PC-9 (cell line): Measurements from ENCODE around the gene DUSP11. TPM values are rescaled to one million over a fixed set of nuclear protein-coding genes. Genes with fewer than 3 reads are reported as not detected.

Experiments
- BruUV-seq: library from RNA; stranded (reverse); fragments of 400-500 nt; replicated peaks from 2 replicates; lab custom pipeline; 2021; lab: Mats Ljungman, UMichigan
- CTCF ChIA-PET: fragments of 300-600 bp; sonication (Branson Sonifier 250); formaldehyde crosslinking; loops from one replicate; lab custom pipeline; 2022; ENCODE audit warnings: antibody characterized with exemption; lab: Charles Lee
- POLR2A ChIA-PET: fragments of 300-600 bp; sonication (Branson Sonifier 250); formaldehyde crosslinking; loops from one replicate; lab custom pipeline; 2022; ENCODE audit warnings: antibody characterized with exemption; ENCODE audit not compliant: unreplicated experiment; lab: Charles Lee
- DNase-seq, 2 experiments: peaks; one replicate each; pipeline versions ENCODE4 v3.0.0 to v3.0.0-alpha.2; 2015 to 2022; ENCODE audit warnings: mixed read lengths in 1 of 2
- H2AFZ ChIP-seq: fragments of 200-600 bp; sonication (generic); 2 replicates; pipeline ENCODE4 v1.8.1; 2017; ENCODE audit warnings: antibody characterized with exemption
- H3F3A ChIP-seq: fragments of 200-600 bp; sonication (generic); 2 replicates; pipeline ENCODE4 v1.8.1; 2017; ENCODE audit warnings: antibody characterized with exemption, mild to moderate bottlenecking, low read depth; ENCODE audit not compliant: insufficient read depth
- H3K27ac ChIP-seq: fragments of 200-600 bp; sonication (generic); 2 replicates; pipeline ENCODE4 v1.6.1; 2016; ENCODE audit warnings: mixed run types
- H3K27me3 ChIP-seq: fragments of 200-600 bp; sonication (generic); 2 replicates; pipeline ENCODE4 v1.6.1; 2016; ENCODE audit warnings: low read depth, mixed run types; ENCODE audit not compliant: insufficient read depth
- H3K36me3 ChIP-seq: fragments of 200-600 bp; sonication (generic); 2 replicates; pipeline ENCODE4 v1.6.1; 2016; ENCODE audit warnings: low read depth, mixed run types
- H3K4me1 ChIP-seq: fragments of 200-600 bp; sonication (generic); replicated peaks from 2 replicates; pipeline ENCODE4 v1.6.1; 2016; ENCODE audit warnings: mixed run types; ENCODE audit not compliant: insufficient read depth
- H3K4me2 ChIP-seq: fragments of 200-600 bp; sonication (generic); 2 replicates; pipeline ENCODE4 v1.6.1; 2017; ENCODE audit warnings: mixed run types
- H3K4me3 ChIP-seq: fragments of 200-600 bp; sonication (generic); 2 replicates; pipeline ENCODE4 v1.6.1; 2016; ENCODE audit warnings: mixed run types
- H3K79me2 ChIP-seq: fragments of 200-600 bp; sonication (generic); 2 replicates; pipeline ENCODE4 v1.6.1; 2017; ENCODE audit warnings: low read depth, mixed run types
- H3K9me2 ChIP-seq: fragments of 200-600 bp; sonication (generic); 2 replicates; pipeline ENCODE4 v1.8.1; 2017; ENCODE audit warnings: mild to moderate bottlenecking; ENCODE audit not compliant: insufficient read depth
- H3K9me3 ChIP-seq: fragments of 200-600 bp; sonication (generic); 2 replicates; pipeline ENCODE4 v1.8.1; 2016; ENCODE audit warnings: low read depth; ENCODE audit not compliant: insufficient read depth
- H4K20me1 ChIP-seq: fragments of 200-600 bp; sonication (generic); 2 replicates; pipeline ENCODE4 v1.8.1; 2017; ENCODE audit not compliant: insufficient read depth
- CTCF ChIP-seq: fragments of 200-600 bp; sonication (generic); conservative IDR thresholded peaks from 2 replicates; pipeline ENCODE4 v1.6.1; 2017; ENCODE audit warnings: mixed run types, antibody characterized with exemption, mild to moderate bottlenecking, moderate library complexity
- EZH2 ChIP-seq: fragments of 200-600 bp; sonication (generic); IDR thresholded peaks from 2 replicates; pipeline ENCODE4 v1.8.0; 2017; ENCODE audit warnings: antibody characterized with exemption, low read depth
- intact Hi-C: fragments of 100-400 bp; cut with micrococcal nuclease; formaldehyde crosslinking; loops from one replicate; pipeline ENCODE4 v1.10.0; 2022; ENCODE audit not compliant: unreplicated experiment
- total RNA-seq: library from RNA; stranded (reverse); gene quantifications from 2 replicates; pipeline ENCODE4 v1.2.3, GENCODE V29; 2021

DUSP11 gene
- total RNA-seq, 1 experiment from 2014 or later: 24.1 TPM

- no TSS peak for BruUV-seq
- intact Hi-C loops: no loop called here
- TF ChIP-seq EZH2: no peak
- no peak for TF ChIP-seq CTCF
- Histone ChIP-seq H3K79me2 (no peaks in the 10 kb centered on the region), H3F3A (no peaks in the 10 kb centered on the region), H3K27me3 (no peaks in the 10 kb centered on the region), H3K9me2 (no peaks in the 10 kb centered on the region; the same call in 1 of the 2 replicates), H3K4me1 (peaks cover 5% of the 10 kb centered on the region; the same call in 1 of the 2 replicates), H2AFZ (no peak overlapping the region), H3K4me3 (no peak overlapping the region), H3K27ac (no peak overlapping the region), H3K4me2 (0 out of 2 replicates have a peak overlapping the region, but pooled peaks have one; percentile 2), H3K36me3 (no peaks in the 10 kb centered on the region), H3K9me3 (no peaks in the 10 kb centered on the region), H4K20me1 (no peaks in the 10 kb centered on the region)
- ChIA-PET CTCF (interaction anchor here (0.5 kb wide), 1 partner anchor 349 kb away, joined by 4 read pairs; no protein-coding TSS in a partner anchor), POLR2A (no interaction called here)
- DNase-seq: no peak
Measured at GRCh38 chr2:73822991-73823390, 43.1 kb upstream of the DUSP11 start.

- POLR2A ChIA-PET: no interaction called here
- Histone ChIP-seq H3K27me3 (no peaks in the 10 kb centered on the region), H3K9me2 (no peaks in the 10 kb centered on the region; the same call in 1 of the 2 replicates), H3F3A (no peaks in the 10 kb centered on the region), H4K20me1 (no peaks in the 10 kb centered on the region), H2AFZ (no peak overlapping the region), H3K36me3 (no peaks in the 10 kb centered on the region), H3K9me3 (no peaks in the 10 kb centered on the region), H3K79me2 (no peaks in the 10 kb centered on the region), H3K4me1 (peaks cover 4% of the 10 kb centered on the region; the same call in 1 of the 2 replicates), H3K4me3 (no peak overlapping the region), H3K27ac (no peak overlapping the region), H3K4me2 (no peak overlapping the region)
- CTCF ChIA-PET: interaction anchor here (0.5 kb wide), 1 partner anchor 686 kb away, joined by 4 read pairs; no protein-coding TSS in a partner anchor
- TF ChIP-seq CTCF (no peak), EZH2 (no peak)
- BruUV-seq: no TSS peak
- intact Hi-C loops: no loop called here
- no peak for DNase-seq
Measured at GRCh38 chr2:73822276-73822675, 42.4 kb upstream of the DUSP11 start.

GRCh38 chr2:73821669-73822068 lies 41.8 kb upstream of the DUSP11 start:
- intact Hi-C loops: no loop called here
- Histone ChIP-seq H3K9me3 (no peaks in the 10 kb centered on the region), H2AFZ (no peak overlapping the region), H3F3A (no peaks in the 10 kb centered on the region), H3K9me2 (no peaks in the 10 kb centered on the region; the same call in 1 of the 2 replicates), H3K4me1 (peaks cover 4% of the 10 kb centered on the region; the same call in 1 of the 2 replicates), H3K4me3 (no peak overlapping the region), H3K27me3 (no peaks in the 10 kb centered on the region), H3K27ac (no peak overlapping the region), H3K36me3 (no peaks in the 10 kb centered on the region), H3K4me2 (no peak overlapping the region), H4K20me1 (no peaks in the 10 kb centered on the region), H3K79me2 (no peaks in the 10 kb centered on the region)
- TF ChIP-seq EZH2 (no peak), CTCF (no peak)
- BruUV-seq: no TSS peak
- ChIA-PET CTCF (interaction anchor here (0.5 kb wide), 1 partner anchor 686 kb away, joined by 4 read pairs; no protein-coding TSS in a partner anchor), POLR2A (no interaction called here)
- no peak for DNase-seq
